Activated CD4-positive, CD25-positive, alpha-beta regulatory T cell treated with anti-CD3 and anti-CD28 coated beads, Interleukin-2, amount 50 U/mL, for 24 hours (primary cell): Measurements from ENCODE around the gene MTA1.

Experiments used
- ATAC-seq, 2 donors: fragments of 150-1000 bp; cut with Tn5 transposase; one replicate each; pipeline ENCODE4 v1.10.0; 2021; ENCODE audit warnings: mild to moderate bottlenecking in 1 of 2, moderate library complexity in 1 of 2

Gene MTA1

GRCh38 chr14:105477660-105478397 lies 58.2 kb downstream of the MTA1 start:
- no peak for ATAC-seq

GRCh38 chr14:105478398-105479251 lies 59.0 kb downstream of the MTA1 start:
- ATAC-seq: no peak

DNA sequence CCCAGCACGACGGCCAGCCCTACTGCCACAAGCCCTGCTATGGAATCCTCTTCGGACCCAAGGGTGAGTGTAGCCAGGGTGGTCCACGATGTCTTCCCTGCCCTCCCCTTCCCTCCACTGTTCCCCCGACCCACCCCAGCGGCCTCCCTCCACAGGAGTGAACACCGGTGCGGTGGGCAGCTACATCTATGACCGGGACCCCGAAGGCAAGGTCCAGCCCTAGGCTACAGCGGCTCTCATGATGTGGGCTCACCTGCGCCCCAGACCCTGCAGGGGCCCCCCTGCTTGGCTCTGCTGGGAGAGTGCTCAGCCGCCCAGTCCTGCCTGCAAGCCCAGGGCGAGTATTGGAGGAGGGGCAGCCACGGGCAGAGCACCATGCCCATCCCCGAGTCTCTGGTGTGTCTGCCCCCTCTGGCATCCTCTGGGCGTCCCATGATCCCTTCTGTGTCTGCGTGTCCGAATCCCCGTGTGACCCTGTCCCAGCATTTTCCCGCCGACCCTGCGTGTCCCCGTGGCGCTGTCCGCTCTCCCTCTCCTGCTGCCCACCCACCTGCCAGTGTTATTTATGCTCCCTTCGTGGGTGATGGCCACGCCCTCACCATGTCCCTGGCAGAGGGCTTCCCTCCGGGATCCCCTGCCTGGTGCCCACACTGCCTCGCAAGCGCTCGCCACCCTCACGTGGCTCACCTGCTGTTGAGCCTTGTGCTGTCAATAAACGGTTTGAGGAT lies 60.0 kb downstream of the MTA1 start:
- ATAC-seq: no peak

- ATAC-seq: no peak
These were observed 60.6 kb downstream of the MTA1 start for GRCh38 chr14:105480199-105480746.

- peak; percentile 63 to 72 for ATAC-seq
These were observed 61.5 kb downstream of the MTA1 start for GRCh38 chr14:105480807-105481801.

GRCh38 chr14:105481886-105482457 lies 62.3 kb downstream of the MTA1 start:
- peak; percentile 64 to 75 for ATAC-seq

DNA sequence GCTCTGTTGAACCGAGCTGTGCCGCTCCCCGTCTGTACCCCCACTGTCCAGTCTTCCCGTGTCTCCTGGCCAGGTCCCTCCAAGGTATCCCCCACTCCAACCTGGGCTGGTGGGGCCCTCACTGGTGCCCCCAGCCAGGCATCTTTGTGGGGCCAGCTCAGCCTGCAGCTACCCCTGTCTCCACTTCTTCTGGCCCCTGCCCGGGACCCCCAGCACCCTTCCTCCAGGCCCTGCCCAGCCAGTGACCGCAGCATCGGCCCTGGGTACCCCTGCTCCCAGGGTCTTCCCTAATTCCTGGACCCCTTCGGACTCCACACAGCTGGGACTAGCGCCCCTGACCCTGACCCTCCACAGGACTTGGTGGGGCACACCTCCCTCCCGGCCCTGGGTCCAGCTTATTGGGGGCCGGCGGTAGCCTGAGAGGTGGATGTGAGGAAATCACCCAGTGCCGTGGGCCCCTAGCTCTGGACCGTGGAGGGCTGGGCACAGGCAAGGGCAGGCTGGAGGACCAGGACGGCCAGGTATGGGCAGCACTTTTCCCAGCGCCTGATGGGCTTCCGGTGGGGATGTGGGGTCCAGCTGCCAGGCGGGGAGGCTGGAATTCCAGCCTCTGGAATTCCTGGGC lies 63.0 kb downstream of the MTA1 start:
- no peak for ATAC-seq

- no peak for ATAC-seq
These were observed 63.9 kb downstream of the MTA1 start for GRCh38 chr14:105483300-105484068.

DNA sequence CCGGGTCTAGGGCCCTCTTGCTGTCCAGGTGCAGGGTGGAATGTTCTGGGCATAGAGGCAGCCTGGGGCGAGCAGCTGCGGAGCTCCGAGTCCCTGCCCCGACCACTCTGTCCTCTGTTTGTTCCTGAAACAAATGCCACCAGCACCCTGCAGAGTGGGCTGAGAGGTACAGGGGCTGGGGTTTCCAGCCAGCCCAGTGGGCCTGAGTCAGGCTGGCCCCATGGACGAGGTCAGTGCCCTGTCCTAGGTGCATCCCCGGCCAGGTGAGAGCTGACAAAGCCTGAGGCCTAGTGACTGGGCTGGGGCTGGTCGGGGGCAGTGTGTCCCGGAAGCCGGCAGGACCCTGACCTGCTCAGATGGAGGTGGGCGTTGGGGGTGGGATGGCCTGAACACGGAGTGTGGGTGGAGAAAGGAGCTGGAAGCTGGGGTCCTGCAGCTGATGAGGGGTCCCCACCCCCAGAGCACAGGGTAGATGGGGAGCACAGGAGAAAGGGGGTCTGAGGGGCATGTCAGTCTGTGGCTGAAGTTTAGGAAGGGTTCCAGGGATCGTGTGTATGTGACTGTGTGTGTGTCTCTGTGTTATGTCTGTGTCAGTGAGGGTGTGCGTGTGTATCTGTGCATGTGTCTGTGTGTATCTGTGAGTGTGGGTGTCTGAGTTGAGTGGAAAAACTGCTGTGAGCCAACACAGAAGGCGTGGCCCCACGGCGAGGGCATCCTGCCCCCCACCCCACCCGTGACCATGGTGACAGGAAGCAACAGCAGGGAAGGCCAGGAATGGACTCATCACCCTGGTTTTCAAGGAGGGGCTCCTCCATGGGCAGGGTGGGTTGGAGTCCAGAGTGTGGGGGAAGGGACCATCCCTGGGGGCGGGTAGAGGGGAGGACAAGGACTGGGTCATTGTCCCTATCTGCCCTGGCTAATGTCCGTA lies 64.7 kb downstream of the MTA1 start:
- no peak for ATAC-seq

- no peak for ATAC-seq
These were observed 65.4 kb downstream of the MTA1 start for GRCh38 chr14:105484997-105485393.

DNA sequence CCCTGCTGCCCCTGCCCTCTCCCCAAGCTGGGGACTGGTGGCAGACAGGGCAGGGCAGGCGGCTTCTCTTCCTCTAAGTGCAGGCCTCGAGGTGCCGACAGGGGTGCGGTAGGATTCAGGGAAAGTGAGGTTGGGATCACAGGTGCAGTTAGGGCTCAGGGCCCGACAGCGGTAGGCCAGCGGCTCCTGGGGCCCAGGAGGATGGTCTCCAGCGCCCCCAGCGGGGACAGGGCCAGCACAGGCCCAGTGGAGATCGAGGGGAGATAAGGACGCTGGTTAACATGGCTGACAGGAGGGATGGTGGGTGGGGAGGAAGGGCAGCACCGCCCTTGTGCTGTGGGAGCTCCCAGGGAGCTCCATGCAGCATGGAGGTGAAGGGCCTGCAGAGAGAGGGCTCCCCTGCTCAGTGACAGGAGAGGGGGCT lies 66.1 kb downstream of the MTA1 start:
- ATAC-seq: no peak

- no peak for ATAC-seq
These were observed 66.7 kb downstream of the MTA1 start, which contains the start of gene CRIP1 for GRCh38 chr14:105486163-105486973. Gene CRIP1 (plus strand): TSS chr14:105486886. CDS start chr14:105487260, 374 bp downstream.

- no peak for ATAC-seq
These were observed 67.4 kb downstream of the MTA1 start for GRCh38 chr14:105486974-105487448.

GRCh38 chr14:105487449-105487985 lies 67.9 kb downstream of the MTA1 start:
- ATAC-seq: no peak

GRCh38 chr14:105487986-105488777 lies 68.6 kb downstream of the MTA1 start:
- no peak for ATAC-seq

DNA sequence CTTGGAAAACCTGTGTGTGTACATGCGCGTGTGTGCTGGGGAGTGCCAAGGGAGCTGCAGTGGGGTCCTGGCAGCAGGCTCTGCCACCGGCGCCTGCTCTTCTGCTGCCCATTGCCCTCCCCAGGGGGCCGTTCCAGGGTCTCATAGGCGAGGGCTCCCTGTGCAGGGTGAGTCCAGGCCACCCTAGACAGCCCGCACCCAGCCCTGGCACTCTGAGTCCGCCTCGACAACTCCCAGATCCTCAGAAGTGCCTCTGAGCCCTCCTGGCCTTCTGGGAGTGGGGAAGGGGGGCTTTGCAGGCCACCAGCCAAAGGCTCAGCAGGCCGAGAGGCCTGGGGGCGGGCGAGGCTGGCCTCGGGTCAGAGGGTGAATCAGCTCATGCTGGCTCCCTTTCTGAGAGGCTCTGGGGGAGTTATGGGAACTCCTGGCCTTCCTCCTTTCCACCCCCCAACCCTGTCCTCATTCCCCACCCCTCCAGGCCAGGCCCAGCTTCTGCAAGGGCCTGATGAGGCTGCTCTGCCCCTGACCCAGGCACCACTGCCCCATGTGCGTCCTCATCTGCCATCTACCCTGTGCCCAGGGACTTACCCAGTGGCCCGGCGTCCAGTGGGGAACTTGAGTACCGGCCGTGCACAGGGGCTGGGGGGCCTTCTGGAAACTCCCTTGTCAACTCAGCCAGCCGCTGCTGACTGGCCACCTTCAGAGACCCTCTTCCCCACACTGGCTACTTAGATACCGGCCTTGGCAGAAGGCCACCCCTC lies 69.3 kb downstream of the MTA1 start:
- no peak for ATAC-seq
